ENCODE measurements around the gene HTATIP2. TPM values are rescaled to one million over a fixed set of nuclear protein-coding genes. Genes with fewer than 3 reads are reported as not detected.
A peak's percentile ranks its signal among the peaks of the same experiment; 100 is the strongest.

The HTATIP2 gene
- total RNA-seq: 100 to 1,000 TPM in 2 of 6 experiments, 10 to 100 TPM in 4; 63.0 to 152 (median 83.3) TPM
- long read RNA-seq, transcript HTATIP2-203 (6 exons, 967 nt): minor isoform, 9 of 66 reads
- long read RNA-seq, transcript HTATIP2-201 (6 exons, 1,477 nt): major isoform, 34 of 66 reads
- long read RNA-seq, transcript HTATIP2-204 (5 exons, 1,748 nt): minor isoform, 6 of 66 reads
- long read RNA-seq, transcript HTATIP2-202 (6 exons, 886 nt): minor isoform, 12 of 66 reads
- long read RNA-seq, partial matches to known transcripts: 1 of 66 reads
- long read RNA-seq, other reads (novel, unspliced or antisense): 4 of 66 reads

DNA sequence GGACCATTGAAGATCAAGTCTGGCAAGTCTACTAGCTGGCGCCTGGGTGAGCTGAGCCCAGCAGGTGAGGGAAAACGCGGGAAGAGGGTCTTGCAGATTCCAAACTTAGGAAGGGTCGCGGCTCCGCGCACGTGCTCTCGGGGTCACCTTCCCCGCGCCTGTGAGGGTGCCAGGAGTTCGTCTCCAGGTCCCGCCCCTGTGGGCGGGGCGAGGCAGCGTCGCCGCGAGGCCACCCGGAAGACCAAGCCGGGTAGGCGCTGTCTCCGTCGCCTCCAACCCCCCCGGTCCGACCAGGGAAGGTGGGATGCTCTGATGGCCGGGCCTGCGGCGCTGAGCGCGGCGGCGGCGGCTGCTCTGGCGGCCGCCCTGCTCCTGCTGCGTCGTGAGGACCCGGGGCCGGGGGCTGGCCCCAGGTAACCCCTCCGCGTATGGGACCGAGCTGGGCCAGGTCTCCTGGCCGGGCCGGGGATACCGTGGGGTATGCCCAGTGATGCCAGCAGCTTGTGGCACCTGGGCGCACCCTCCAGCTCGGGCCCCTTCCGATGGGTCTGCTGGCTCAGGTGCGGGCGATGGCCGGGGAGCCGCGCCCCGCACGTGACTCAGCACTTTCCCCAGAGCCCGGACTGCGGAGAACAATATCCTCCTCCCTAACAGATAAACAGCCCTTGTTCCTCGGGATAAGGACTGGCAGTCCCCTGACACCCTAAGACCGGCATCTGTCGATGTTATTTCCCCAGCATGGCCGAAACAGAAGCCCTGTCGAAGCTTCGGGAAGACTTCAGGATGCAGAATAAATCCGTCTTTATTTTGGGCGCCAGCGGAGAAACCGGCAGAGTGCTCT lies at the start of gene HTATIP2:
Gene HTATIP2 (plus strand): TSS at position 215 of the 841 bp plus-strand sequence. CDS start 524 bp downstream, at position 739.
- Histone ChIP-seq H3K4me3 (peak within 1 kb of the TSS; percentile 74 to 100 (median 79)), H3K9me3 (no peaks in the 10 kb centered on the region), H3K27me3 (no peaks in the 10 kb centered on the region), H3K4me1 (peaks cover 0 to 22% (median 4%) of the 10 kb centered on the region in 4 donors), H3K36me3 (peaks cover 0 to 15% (median 0%) of the 10 kb centered on the region in 4 donors), H3K27ac (peak within 1 kb of the TSS; percentile 82 to 97 (median 86))
- no peak for TF ChIP-seq CTCF (IDR thresholded peaks at IDR 0.05)
- TF ChIP-seq POLR2A (IDR thresholded peaks at IDR 0.05): peak; percentile 70
- intact Hi-C loops (cut with DNase I): no loop called here
- ATAC-seq (peak; percentile 83 to 91 (median 90)), DNase-seq (peak; percentile 79 to 85 (median 84))
- 0% methylated on average over 13 of the region's 68 CpGs for WGBS (ENCODE audit: insufficient coverage, low coverage, low lambda C conversion rate, missing lambda C conversion rate)

DNA sequence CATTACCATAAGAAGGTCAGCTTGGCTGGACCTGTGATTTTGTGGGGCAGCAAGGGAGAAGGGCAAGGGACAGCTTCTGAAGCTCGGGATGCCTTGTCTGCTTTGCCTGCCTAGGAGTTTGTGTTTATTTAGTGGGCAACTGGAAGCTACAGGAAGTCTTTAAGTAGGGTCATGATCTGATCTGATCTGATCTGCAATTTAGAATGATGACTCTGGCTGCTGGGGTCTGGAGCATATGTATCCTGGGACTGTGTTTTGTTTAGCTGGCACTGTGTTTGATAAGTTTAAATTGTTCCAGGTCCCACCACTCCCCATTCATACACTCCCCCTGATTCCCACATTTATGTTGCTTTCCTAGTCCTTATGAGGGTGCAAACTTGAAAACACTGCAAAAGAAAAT lies 47.7 kb upstream of the HTATIP2 start:
- Histone ChIP-seq H3K36me3 (no peaks in the 10 kb centered on the region), H3K9me3 (no peaks in the 10 kb centered on the region), H3K27me3 (no peaks in the 10 kb centered on the region), H3K27ac (no peak overlapping the region), H3K4me3 (no peak overlapping the region), H3K4me1 (no peaks in the 10 kb centered on the region)
- ATAC-seq: no peak
- intact Hi-C loops (cut with DNase I): no loop called here
- TF ChIP-seq CTCF (IDR thresholded peaks at IDR 0.05) (no peak), POLR2A (IDR thresholded peaks at IDR 0.05) (no peak)
- DNase-seq: no peak
- WGBS (ENCODE audit: insufficient coverage, low coverage, low lambda C conversion rate, missing lambda C conversion rate): 0% methylated on average over 1 of the region's 1 CpG

GRCh38 chr11:20321177-20321576 lies 42.3 kb upstream of the HTATIP2 start:
- ATAC-seq: no peak
- intact Hi-C loops (cut with DNase I): no loop called here

GRCh38 chr11:20327377-20327935 lies 36.1 kb upstream of the HTATIP2 start:
- Histone ChIP-seq H3K9me3 (no peaks in the 10 kb centered on the region), H3K27me3 (no peaks in the 10 kb centered on the region), H3K4me3 (no peak overlapping the region), H3K4me1 (no peaks in the 10 kb centered on the region), H3K27ac (no peak overlapping the region), H3K36me3 (no peaks in the 10 kb centered on the region)
- intact Hi-C loops (cut with DNase I): no loop called here
- 65% methylated on average over 6 of the region's 7 CpGs for WGBS (ENCODE audit: insufficient coverage, low coverage, low lambda C conversion rate, missing lambda C conversion rate)
- TF ChIP-seq POLR2A (IDR thresholded peaks at IDR 0.05) (no peak), CTCF (IDR thresholded peaks at IDR 0.05) (no peak)
- ATAC-seq (no peak), DNase-seq (no peak)

More at GRCh38 chr11:20321177-20321576, 42.3 kb upstream of the HTATIP2 start:
- Histone ChIP-seq H3K4me1 (no peaks in the 10 kb centered on the region), H3K9me3 (no peaks in the 10 kb centered on the region), H3K27ac (no peak overlapping the region), H3K36me3 (no peaks in the 10 kb centered on the region), H3K4me3 (no peak overlapping the region), H3K27me3 (no peaks in the 10 kb centered on the region)
- no peak for TF ChIP-seq CTCF (IDR thresholded peaks at IDR 0.05)
- no peak for TF ChIP-seq POLR2A (IDR thresholded peaks at IDR 0.05)
- DNase-seq: no peak

Data from right lobe of liver (tissue), 6 donors.